ENCODE measurements around the gene MGAT5. TPM values are rescaled to one million over a fixed set of nuclear protein-coding genes. Genes with fewer than 3 reads are reported as not detected.
"Not testable (repeated sequence)": the region's sequence is repeated elsewhere in the genome, so short reads cannot be mapped to it uniquely, and the experiment has no call there.

The MGAT5 gene
- total RNA-seq, 2 experiments from 2014 or later, result 48.2 to 56.7 TPM

- Mint-ChIP-seq H3K4me1 (no peaks in the 10 kb centered on the region), H3K36me3 (ENCODE audit: low read depth) (no peaks in the 10 kb centered on the region), H3K27me3 (no peaks in the 10 kb centered on the region), H3K4me3 (no peak overlapping the region), H3K9me3 (no peaks in the 10 kb centered on the region), H3K27ac (no peak overlapping the region)
- ChIA-PET CTCF (no interaction called here), POLR2A (no interaction called here)
- DNase-seq, result peak; percentile 43
These were observed 212.3 kb downstream of the MGAT5 start for GRCh38 chr2:134466141-134466540.

DNA sequence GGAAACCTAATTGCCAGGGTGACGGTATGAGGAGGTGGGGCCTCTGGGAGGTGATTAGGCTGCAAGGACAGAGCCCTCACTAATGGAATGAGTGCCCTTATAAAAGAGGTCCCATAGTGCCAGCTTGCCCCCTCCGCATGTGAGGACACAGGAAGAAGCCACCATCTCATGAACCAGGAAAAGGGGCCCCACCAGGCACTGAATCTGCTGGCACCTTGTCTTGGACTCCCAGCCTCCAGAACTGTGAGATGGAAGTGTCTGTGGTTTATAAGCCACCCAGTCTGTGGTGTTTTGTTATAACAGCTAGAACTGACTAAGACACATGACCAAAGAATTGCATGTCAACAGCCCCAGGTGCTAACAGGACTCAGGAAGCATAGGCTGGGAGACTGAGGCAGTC is 214.3 kb downstream of the MGAT5 start:
- H3K36me3 Mint-ChIP-seq (ENCODE audit: low read depth), result no peaks in the 10 kb centered on the region
- no peak overlapping the region for H3K4me3 Mint-ChIP-seq
- H3K9me3 Mint-ChIP-seq, result no peaks in the 10 kb centered on the region
- no peak for DNase-seq
- H3K4me1 Mint-ChIP-seq, result no peaks in the 10 kb centered on the region
- CTCF ChIA-PET, result no interaction called here
- POLR2A ChIA-PET, result no interaction called here
- H3K27ac Mint-ChIP-seq, result no peak overlapping the region
- H3K27me3 Mint-ChIP-seq, result no peaks in the 10 kb centered on the region

DNA sequence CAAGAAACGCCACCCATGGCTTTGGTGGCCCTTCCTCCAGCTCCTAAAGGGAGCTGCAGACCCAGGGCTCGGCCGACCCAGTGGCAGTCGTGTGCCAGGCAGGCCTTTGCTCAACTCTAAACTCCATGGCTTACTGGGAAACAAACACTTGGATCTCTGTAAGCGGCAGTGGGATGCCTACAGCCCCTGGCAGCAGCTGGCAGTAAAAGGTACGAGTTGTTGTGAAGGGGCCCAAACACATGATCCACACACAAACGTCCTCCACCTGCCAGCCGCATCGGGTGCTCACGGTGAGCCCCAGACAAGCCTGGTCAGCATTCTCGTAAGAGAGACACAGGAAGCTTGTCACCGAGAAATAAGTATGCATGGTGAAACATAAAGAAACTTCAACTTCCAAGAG is 214.9 kb downstream of the MGAT5 start:
- Mint-ChIP-seq H3K4me1 (no peaks in the 10 kb centered on the region), H3K9me3 (peaks cover 5% of the 10 kb centered on the region), H3K27me3 (peaks cover 4% of the 10 kb centered on the region), H3K27ac (no peak overlapping the region), H3K4me3 (no peak overlapping the region), H3K36me3 (ENCODE audit: low read depth) (no peaks in the 10 kb centered on the region)
- ChIA-PET CTCF (interaction anchor here (0.6 to 0.7 kb wide), 2 partner anchors 9 to 86 kb away, joined by 3 read pairs; no protein-coding TSS in a partner anchor), POLR2A (no interaction called here)
- DNase-seq, result no peak

GRCh38 chr2:134469516-134470115 is 215.7 kb downstream of the MGAT5 start:
- CTCF ChIA-PET, result interaction anchor here (0.6 to 0.7 kb wide), 2 partner anchors 10 to 86 kb away, joined by 3 read pairs; no protein-coding TSS in a partner anchor
- H3K4me1 Mint-ChIP-seq, result no peaks in the 10 kb centered on the region
- no peak overlapping the region for H3K4me3 Mint-ChIP-seq
- H3K36me3 Mint-ChIP-seq (ENCODE audit: low read depth), result no peaks in the 10 kb centered on the region
- peaks cover 8% of the 10 kb centered on the region for H3K27me3 Mint-ChIP-seq
- POLR2A ChIA-PET, result no interaction called here
- H3K9me3 Mint-ChIP-seq, result peaks cover 10% of the 10 kb centered on the region
- no peak overlapping the region for H3K27ac Mint-ChIP-seq
- DNase-seq, result no peak

- no peak for DNase-seq
- peaks cover 10% of the 10 kb centered on the region for H3K9me3 Mint-ChIP-seq
- POLR2A ChIA-PET, result no interaction called here
- no peak overlapping the region for H3K27ac Mint-ChIP-seq
- H3K36me3 Mint-ChIP-seq (ENCODE audit: low read depth), result no peaks in the 10 kb centered on the region
- no peak overlapping the region for H3K4me3 Mint-ChIP-seq
- no peaks in the 10 kb centered on the region for H3K4me1 Mint-ChIP-seq
- H3K27me3 Mint-ChIP-seq, result peaks cover 8% of the 10 kb centered on the region
- CTCF ChIA-PET, result interaction anchor here (1.1 kb wide), 1 partner anchor 10 kb away, joined by 3 read pairs; no protein-coding TSS in a partner anchor
These were observed 216.8 kb downstream of the MGAT5 start for GRCh38 chr2:134470561-134471168.

DNA sequence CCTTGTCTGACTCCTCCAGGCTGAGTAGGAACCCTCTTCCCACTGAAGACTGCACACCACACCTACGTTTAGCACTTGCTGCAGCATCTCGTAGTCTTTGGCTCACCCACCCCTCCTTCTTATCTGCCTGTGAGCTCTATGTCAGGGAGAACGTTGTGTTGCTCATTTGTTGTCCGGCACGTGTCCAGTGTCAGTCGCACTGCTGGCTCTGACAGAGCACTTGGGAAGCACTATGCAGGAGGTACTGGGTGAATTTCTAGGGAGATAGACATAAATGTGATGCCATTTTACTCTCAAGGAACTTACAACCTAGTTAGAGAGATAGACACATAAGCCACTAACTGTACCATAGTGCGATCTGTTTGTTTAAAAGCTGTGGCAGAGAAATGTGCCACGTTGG is 223.1 kb downstream of the MGAT5 start:
- H3K27ac Mint-ChIP-seq; CTCF ChIA-PET; H3K4me1 Mint-ChIP-seq; H3K36me3 Mint-ChIP-seq (ENCODE audit: low read depth); POLR2A ChIA-PET; H3K27me3 Mint-ChIP-seq; DNase-seq; H3K4me3 Mint-ChIP-seq: not testable (repeated sequence)
- H3K9me3 Mint-ChIP-seq, result peaks cover 10% of the 10 kb centered on the region

- ChIA-PET POLR2A (no interaction called here), CTCF (interaction anchor here (1.5 kb wide), 1 partner anchor 28 kb away, joined by 4 read pairs; no protein-coding TSS in a partner anchor)
- Mint-ChIP-seq H3K9me3 (no peaks in the 10 kb centered on the region), H3K4me3 (no peak overlapping the region), H3K27me3 (no peaks in the 10 kb centered on the region), H3K4me1 (no peaks in the 10 kb centered on the region), H3K27ac (no peak overlapping the region), H3K36me3 (ENCODE audit: low read depth) (no peaks in the 10 kb centered on the region)
- DNase-seq, result no peak
These were observed 225.9 kb downstream of the MGAT5 start for GRCh38 chr2:134479696-134480330.

DNA sequence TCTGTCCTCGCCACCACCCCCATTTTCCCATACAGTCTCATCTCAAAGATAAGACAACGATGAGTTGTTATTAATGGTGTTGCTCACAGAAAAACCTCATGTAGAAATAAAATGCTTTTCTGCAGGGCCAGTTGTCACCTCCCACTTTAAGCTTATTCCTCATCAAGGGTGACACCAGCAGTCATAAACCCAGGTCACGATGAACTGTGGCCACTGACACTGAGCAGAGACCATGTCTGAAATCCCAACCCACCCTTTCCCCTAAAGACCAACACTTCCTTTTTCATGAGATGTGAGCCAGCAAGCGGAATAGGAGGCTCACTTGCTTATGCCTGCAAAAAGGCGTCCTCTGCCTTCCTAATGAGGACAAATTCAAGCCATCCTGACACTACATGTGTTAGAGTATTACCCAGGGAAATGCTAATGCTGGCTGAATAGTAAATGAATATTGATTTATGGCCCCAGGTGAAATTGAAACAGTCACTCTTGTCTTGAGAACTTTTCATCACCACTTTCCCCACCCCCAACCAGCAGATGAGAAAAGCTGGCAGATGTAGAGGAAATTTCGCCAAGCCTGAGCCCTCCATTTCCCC is 228.4 kb downstream of the MGAT5 start:
- no peaks in the 10 kb centered on the region for H3K9me3 Mint-ChIP-seq
- H3K4me3 Mint-ChIP-seq, result no peak overlapping the region
- no peak overlapping the region for H3K27ac Mint-ChIP-seq
- DNase-seq, result no peak
- ChIA-PET CTCF (no interaction called here), POLR2A (no interaction called here)
- H3K4me1 Mint-ChIP-seq, result no peaks in the 10 kb centered on the region
- H3K36me3 Mint-ChIP-seq (ENCODE audit: low read depth), result no peaks in the 10 kb centered on the region
- H3K27me3 Mint-ChIP-seq, result peaks cover 4% of the 10 kb centered on the region

- Mint-ChIP-seq H3K36me3 (ENCODE audit: low read depth) (no peaks in the 10 kb centered on the region), H3K9me3 (no peaks in the 10 kb centered on the region), H3K4me1 (no peaks in the 10 kb centered on the region), H3K27me3 (peaks cover 4% of the 10 kb centered on the region), H3K27ac (no peak overlapping the region), H3K4me3 (no peak overlapping the region)
- POLR2A ChIA-PET, result no interaction called here
- no peak for DNase-seq
- CTCF ChIA-PET, result no interaction called here
These were observed 229.0 kb downstream of the MGAT5 start for GRCh38 chr2:134482766-134483340.

GRCh38 chr2:134489732-134490384 is 236.0 kb downstream of the MGAT5 start:
- no peak for DNase-seq
- Mint-ChIP-seq H3K36me3 (ENCODE audit: low read depth) (no peaks in the 10 kb centered on the region), H3K27ac (no peak overlapping the region), H3K27me3 (peaks cover 17% of the 10 kb centered on the region), H3K9me3 (no peaks in the 10 kb centered on the region), H3K4me3 (no peak overlapping the region), H3K4me1 (no peaks in the 10 kb centered on the region)
- ChIA-PET POLR2A (no interaction called here), CTCF (interaction anchor here (1.1 kb wide), 1 partner anchor 39 kb away, joined by 3 read pairs; no protein-coding TSS in a partner anchor)

GRCh38 chr2:134490559-134490958 is 236.7 kb downstream of the MGAT5 start:
- Mint-ChIP-seq H3K27ac (no peak overlapping the region), H3K36me3 (ENCODE audit: low read depth) (no peaks in the 10 kb centered on the region), H3K27me3 (peaks cover 16% of the 10 kb centered on the region), H3K9me3 (no peaks in the 10 kb centered on the region), H3K4me3 (no peak overlapping the region), H3K4me1 (no peaks in the 10 kb centered on the region)
- ChIA-PET POLR2A (no interaction called here), CTCF (interaction anchor here (1.1 kb wide), 1 partner anchor 39 kb away, joined by 3 read pairs; no protein-coding TSS in a partner anchor)
- DNase-seq, result no peak

DNA sequence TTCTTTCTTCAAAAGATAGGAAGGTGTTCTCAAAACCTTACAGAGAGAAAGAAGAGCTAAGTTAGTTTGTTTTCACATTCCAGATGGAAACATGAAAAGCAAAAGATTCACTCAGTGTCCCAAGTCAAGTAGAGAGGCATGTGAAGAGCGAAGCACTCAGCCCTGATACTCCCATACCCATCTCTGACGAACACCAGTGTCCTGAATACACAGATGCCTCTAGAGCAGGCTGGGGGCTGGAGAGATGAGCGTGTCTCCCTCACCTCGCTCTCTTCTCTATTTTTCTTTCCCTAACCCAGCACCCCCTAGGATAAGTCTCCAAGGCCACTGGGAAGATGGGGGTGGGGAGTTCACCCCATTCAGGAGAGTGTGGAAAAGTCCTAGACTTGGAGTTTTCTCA is 237.2 kb downstream of the MGAT5 start:
- peaks cover 15% of the 10 kb centered on the region for H3K27me3 Mint-ChIP-seq
- CTCF ChIA-PET, result interaction anchor here (1.1 kb wide), 1 partner anchor 40 kb away, joined by 3 read pairs; no protein-coding TSS in a partner anchor
- no peaks in the 10 kb centered on the region for H3K36me3 Mint-ChIP-seq (ENCODE audit: low read depth)
- no peak for DNase-seq
- H3K9me3 Mint-ChIP-seq, result no peaks in the 10 kb centered on the region
- H3K27ac Mint-ChIP-seq, result no peak overlapping the region
- POLR2A ChIA-PET, result no interaction called here
- H3K4me3 Mint-ChIP-seq, result no peak overlapping the region
- no peaks in the 10 kb centered on the region for H3K4me1 Mint-ChIP-seq
